HepG2 (cell line): ENCODE data around the gene STRADA. TPM values are rescaled to one million over a fixed set of nuclear protein-coding genes. Genes with fewer than 3 reads are reported as not detected.

Experiments
- AGO1 ChIP-seq: fragments of 200-400 bp; formaldehyde crosslinking; IDR thresholded peaks from 2 replicates; pipeline ENCODE4 v1.6.1; 2017; ENCODE audit warnings: mild to moderate bottlenecking, low read depth, low read length, moderate library complexity; ENCODE audit not compliant: poor library complexity, severe bottlenecking
- CENPT ChIP-seq: sonication (generic); formaldehyde crosslinking; IDR thresholded peaks from 2 replicates; pipeline ENCODE4 v1.8.0; 2022; ENCODE audit warnings: low read depth, mild to moderate bottlenecking, moderate library complexity, missing genetic modification reagents
- HMGA1 ChIP-seq: sonication (generic); formaldehyde crosslinking; conservative IDR thresholded peaks from 2 replicates; pipeline ENCODE4 v1.4.0; 2020; ENCODE audit warnings: missing genetic modification reagents
- KLF13 ChIP-seq: sonication (generic); formaldehyde crosslinking; IDR thresholded peaks from 2 replicates; pipeline ENCODE4 v1.4.0; 2020; ENCODE audit warnings: mild to moderate bottlenecking, missing genetic modification reagents
- KLF9 ChIP-seq: IDR thresholded peaks from 2 replicates; pipeline ENCODE4 v1.6.1; 2016; ENCODE audit warnings: low read depth
- MED13 ChIP-seq: sonication (generic); formaldehyde crosslinking; IDR thresholded peaks from 2 replicates; pipeline ENCODE4 v1.5.0; 2020; ENCODE audit warnings: missing genetic modification reagents
- MXI1 ChIP-seq: IDR thresholded peaks from 3 replicates; pipeline ENCODE4 v1.6.1; 2012; ENCODE audit warnings: low read depth, low read length, inconsistent platforms, borderline replicate concordance
- RARG ChIP-seq: sonication (generic); formaldehyde crosslinking; IDR thresholded peaks from 2 replicates; pipeline ENCODE4 v1.4.0; 2020; ENCODE audit warnings: low read depth, mild to moderate bottlenecking, missing genetic modification reagents
- RBFOX2 ChIP-seq: fragments of 200-400 bp; formaldehyde crosslinking; IDR thresholded peaks from 2 replicates; pipeline ENCODE4 v1.6.1; 2017; ENCODE audit warnings: low read depth, mild to moderate bottlenecking, low read length
- RELA ChIP-seq: sonication (generic); formaldehyde crosslinking; IDR thresholded peaks from 2 replicates; pipeline ENCODE4 v1.4.0; 2020; ENCODE audit warnings: missing genetic modification reagents
- SIX4 ChIP-seq: sonication (generic); formaldehyde crosslinking; IDR thresholded peaks from 2 replicates; pipeline ENCODE4 v1.4.0; 2020; ENCODE audit warnings: missing genetic modification reagents
- SMAD3 ChIP-seq: sonication (generic); formaldehyde crosslinking; IDR thresholded peaks from 2 replicates; pipeline ENCODE4 v1.4.0; 2020; ENCODE audit warnings: missing genetic modification reagents
- ZFP41 ChIP-seq: sonication (generic); formaldehyde crosslinking; IDR thresholded peaks from 2 replicates; pipeline ENCODE4 v1.4.0; 2020; ENCODE audit warnings: mild to moderate bottlenecking, missing genetic modification reagents, borderline replicate concordance
- ZNF224 ChIP-seq: sonication (generic); formaldehyde crosslinking; IDR thresholded peaks from 2 replicates; pipeline ENCODE4 v1.5.0; 2020; ENCODE audit warnings: mild to moderate bottlenecking, missing genetic modification reagents
- ZNF274 ChIP-seq: sonication (generic); formaldehyde crosslinking; IDR thresholded peaks from 2 replicates; pipeline ENCODE4 v1.5.1; 2020; ENCODE audit warnings: mild to moderate bottlenecking, missing genetic modification reagents
- ZNF337 ChIP-seq: sonication (generic); formaldehyde crosslinking; IDR thresholded peaks from 2 replicates; pipeline ENCODE4 v1.5.1; 2020; ENCODE audit warnings: missing genetic modification reagents, low read depth, mild to moderate bottlenecking, borderline replicate concordance
- polyA plus RNA-seq, 8 experiments: library from polyadenylated mRNA; depleted of rRNA in 3 of 8; stranded (reverse) in 7 of 8; unstranded in 1 of 8; fragments of >200 nt; fragmentation: Illumina TruSeq in 4 of 8; extraction: Trizol in 4 of 8; gene quantifications; 2 replicates each; pipeline versions ENCODE4 v1.2.1 to v1.2.3, GENCODE V29; 2011 to 2016; ENCODE audit warnings: low read depth in 4 of 8, missing spikeins in 1 of 8, mixed read lengths in 1 of 8; ENCODE audit not compliant: insufficient read depth in 1 of 8
- total RNA-seq, 5 experiments: library from RNA; depleted of rRNA; stranded (reverse); fragments of >200 nt; fragmentation: Illumina TruSeq; extraction: Trizol; gene quantifications; 2 replicates each; pipeline ENCODE4 v1.2.3, GENCODE V29; 2016; ENCODE audit warnings: low read depth in 1 of 5
- TF ChIP-seq, protein P1 (sequence below): sonication (generic); formaldehyde crosslinking; IDR thresholded peaks from 2 replicates; pipeline ENCODE4 v1.5.1; 2020; ENCODE audit warnings: missing genetic modification reagents, mild to moderate bottlenecking, borderline replicate concordance
- TF ChIP-seq, protein P2 (sequence below): sonication (generic); formaldehyde crosslinking; IDR thresholded peaks from 2 replicates; pipeline ENCODE4 v1.4.0; 2020; ENCODE audit warnings: missing genetic modification reagents, borderline replicate concordance
- TF ChIP-seq, protein P3 (sequence below): sonication (generic); formaldehyde crosslinking; IDR thresholded peaks from 2 replicates; pipeline ENCODE4 v1.5.0; 2020; ENCODE audit warnings: mild to moderate bottlenecking, missing genetic modification reagents
- TF ChIP-seq, protein P4 (sequence below): sonication (generic); formaldehyde crosslinking; IDR thresholded peaks from 2 replicates; pipeline ENCODE4 v1.9.0; 2021; ENCODE audit warnings: missing genetic modification reagents, borderline replicate concordance

The STRADA gene
- total and polyA plus RNA-seq, 2 of the 13 experiments (the other 11 are each of a cell fraction or from before 2014, with no cell fraction given): 17.6 to 17.9 TPM

DNA sequence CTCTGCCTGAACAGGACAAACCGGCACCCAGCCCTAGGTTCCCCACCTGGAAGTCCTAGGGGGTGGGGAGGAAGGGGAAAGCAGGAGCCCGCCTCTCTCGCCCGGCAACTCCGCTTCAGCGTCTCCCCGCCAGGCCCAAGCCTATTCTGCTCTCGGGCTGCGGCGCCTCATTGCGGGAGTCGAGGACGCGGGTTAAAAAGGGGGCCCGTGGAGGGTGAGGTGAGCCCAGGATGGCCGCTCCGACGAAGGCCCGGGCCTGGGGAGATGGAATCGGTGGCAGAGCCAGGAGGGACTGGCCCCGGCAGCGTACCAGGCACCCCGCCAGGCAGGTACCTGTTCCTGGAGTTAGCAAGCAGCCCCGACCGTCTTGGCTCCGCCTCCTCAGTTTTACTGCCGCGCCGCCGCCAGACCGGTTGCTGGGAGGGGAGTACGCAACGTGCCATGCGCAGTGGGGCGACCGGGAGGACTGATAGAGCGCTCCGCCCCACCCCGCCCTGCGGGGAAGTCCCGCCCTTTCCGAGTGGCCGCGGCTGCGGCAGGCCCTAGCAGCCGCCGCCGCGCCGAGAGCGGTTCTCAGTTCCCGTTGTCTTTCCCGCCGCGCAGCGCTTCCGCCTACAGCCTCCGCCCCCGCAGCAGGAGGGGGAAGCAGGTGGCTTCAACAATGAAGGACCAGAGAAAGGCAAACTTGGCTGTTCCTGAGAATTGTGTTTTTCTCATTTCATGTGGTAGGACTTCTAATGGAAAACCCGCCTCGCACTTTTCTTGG is at the start of gene STRADA (continued):
- TF ChIP-seq, protein P1, sequence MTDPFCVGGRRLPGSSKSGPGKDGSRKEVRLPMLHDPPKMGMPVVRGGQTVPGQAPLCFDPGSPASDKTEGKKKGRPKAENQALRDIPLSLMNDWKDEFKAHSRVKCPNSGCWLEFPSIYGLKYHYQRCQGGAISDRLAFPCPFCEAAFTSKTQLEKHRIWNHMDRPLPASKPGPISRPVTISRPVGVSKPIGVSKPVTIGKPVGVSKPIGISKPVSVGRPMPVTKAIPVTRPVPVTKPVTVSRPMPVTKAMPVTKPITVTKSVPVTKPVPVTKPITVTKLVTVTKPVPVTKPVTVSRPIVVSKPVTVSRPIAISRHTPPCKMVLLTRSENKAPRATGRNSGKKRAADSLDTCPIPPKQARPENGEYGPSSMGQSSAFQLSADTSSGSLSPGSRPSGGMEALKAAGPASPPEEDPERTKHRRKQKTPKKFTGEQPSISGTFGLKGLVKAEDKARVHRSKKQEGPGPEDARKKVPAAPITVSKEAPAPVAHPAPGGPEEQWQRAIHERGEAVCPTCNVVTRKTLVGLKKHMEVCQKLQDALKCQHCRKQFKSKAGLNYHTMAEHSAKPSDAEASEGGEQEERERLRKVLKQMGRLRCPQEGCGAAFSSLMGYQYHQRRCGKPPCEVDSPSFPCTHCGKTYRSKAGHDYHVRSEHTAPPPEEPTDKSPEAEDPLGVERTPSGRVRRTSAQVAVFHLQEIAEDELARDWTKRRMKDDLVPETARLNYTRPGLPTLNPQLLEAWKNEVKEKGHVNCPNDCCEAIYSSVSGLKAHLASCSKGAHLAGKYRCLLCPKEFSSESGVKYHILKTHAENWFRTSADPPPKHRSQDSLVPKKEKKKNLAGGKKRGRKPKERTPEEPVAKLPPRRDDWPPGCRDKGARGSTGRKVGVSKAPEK (CRISPR knock-in tag): no peak
- peak; percentile 25; the same call in 1 of the 2 replicates for TF ChIP-seq CENPT (CRISPR knock-in tag)
- TF ChIP-seq KLF9 (CRISPR knock-in tag): 0 out of 2 replicates have a peak, but pooled peaks have one; percentile 65
- TF ChIP-seq SIX4: no peak
- peak; percentile 95 for TF ChIP-seq MXI1
- 0 out of 2 replicates have a peak, but pooled peaks have one; percentile 37 for TF ChIP-seq ZNF274 (CRISPR knock-in tag)
- TF ChIP-seq ZNF337 (CRISPR knock-in tag): 0 out of 2 replicates have a peak, but pooled peaks have one; percentile 9
- peak; percentile 49; the same call in 1 of the 2 replicates for TF ChIP-seq SMAD3 (CRISPR knock-in tag)
- no peak for TF ChIP-seq HMGA1 (CRISPR knock-in tag)
- no peak for TF ChIP-seq RELA (CRISPR knock-in tag)
- TF ChIP-seq RARG (CRISPR knock-in tag): no peak
- no peak for TF ChIP-seq KLF13 (CRISPR knock-in tag)
- peak; percentile 95 for TF ChIP-seq ZNF224
- TF ChIP-seq, protein P2, sequence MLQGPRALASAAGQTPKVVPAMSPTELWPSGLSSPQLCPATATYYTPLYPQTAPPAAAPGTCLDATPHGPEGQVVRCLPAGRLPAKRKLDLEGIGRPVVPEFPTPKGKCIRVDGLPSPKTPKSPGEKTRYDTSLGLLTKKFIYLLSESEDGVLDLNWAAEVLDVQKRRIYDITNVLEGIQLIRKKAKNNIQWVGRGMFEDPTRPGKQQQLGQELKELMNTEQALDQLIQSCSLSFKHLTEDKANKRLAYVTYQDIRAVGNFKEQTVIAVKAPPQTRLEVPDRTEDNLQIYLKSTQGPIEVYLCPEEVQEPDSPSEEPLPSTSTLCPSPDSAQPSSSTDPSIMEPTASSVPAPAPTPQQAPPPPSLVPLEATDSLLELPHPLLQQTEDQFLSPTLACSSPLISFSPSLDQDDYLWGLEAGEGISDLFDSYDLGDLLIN (CRISPR knock-in tag): no peak
- TF ChIP-seq, protein P3, sequence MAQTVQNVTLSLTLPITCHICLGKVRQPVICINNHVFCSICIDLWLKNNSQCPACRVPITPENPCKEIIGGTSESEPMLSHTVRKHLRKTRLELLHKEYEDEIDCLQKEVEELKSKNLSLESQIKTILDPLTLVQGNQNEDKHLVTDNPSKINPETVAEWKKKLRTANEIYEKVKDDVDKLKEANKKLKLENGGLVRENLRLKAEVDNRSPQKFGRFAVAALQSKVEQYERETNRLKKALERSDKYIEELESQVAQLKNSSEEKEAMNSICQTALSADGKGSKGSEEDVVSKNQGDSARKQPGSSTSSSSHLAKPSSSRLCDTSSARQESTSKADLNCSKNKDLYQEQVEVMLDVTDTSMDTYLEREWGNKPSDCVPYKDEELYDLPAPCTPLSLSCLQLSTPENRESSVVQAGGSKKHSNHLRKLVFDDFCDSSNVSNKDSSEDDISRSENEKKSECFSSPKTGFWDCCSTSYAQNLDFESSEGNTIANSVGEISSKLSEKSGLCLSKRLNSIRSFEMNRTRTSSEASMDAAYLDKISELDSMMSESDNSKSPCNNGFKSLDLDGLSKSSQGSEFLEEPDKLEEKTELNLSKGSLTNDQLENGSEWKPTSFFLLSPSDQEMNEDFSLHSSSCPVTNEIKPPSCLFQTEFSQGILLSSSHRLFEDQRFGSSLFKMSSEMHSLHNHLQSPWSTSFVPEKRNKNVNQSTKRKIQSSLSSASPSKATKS (CRISPR knock-in tag): 0 out of 2 replicates have a peak, but pooled peaks have one; percentile 86
- peak; percentile 89 for TF ChIP-seq RBFOX2
- TF ChIP-seq AGO1: peak; percentile 91
- TF ChIP-seq, protein P4, sequence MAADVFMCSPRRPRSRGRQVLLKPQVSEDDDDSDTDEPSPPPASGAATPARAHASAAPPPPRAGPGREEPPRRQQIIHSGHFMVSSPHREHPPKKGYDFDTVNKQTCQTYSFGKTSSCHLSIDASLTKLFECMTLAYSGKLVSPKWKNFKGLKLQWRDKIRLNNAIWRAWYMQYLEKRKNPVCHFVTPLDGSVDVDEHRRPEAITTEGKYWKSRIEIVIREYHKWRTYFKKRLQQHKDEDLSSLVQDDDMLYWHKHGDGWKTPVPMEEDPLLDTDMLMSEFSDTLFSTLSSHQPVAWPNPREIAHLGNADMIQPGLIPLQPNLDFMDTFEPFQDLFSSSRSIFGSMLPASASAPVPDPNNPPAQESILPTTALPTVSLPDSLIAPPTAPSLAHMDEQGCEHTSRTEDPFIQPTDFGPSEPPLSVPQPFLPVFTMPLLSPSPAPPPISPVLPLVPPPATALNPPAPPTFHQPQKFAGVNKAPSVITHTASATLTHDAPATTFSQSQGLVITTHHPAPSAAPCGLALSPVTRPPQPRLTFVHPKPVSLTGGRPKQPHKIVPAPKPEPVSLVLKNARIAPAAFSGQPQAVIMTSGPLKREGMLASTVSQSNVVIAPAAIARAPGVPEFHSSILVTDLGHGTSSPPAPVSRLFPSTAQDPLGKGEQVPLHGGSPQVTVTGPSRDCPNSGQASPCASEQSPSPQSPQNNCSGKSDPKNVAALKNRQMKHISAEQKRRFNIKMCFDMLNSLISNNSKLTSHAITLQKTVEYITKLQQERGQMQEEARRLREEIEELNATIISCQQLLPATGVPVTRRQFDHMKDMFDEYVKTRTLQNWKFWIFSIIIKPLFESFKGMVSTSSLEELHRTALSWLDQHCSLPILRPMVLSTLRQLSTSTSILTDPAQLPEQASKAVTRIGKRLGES (CRISPR knock-in tag): no peak
- peak; percentile 73 for TF ChIP-seq MED13 (CRISPR knock-in tag)
- TF ChIP-seq ZFP41 (CRISPR knock-in tag): no peak
